HG02623 (cell line): ENCODE measurements around the gene HINFP.

ENCODE experiments used
- ATAC-seq: cut with Tn5 transposase; IDR thresholded peaks from one replicate; pipeline ENCODE4 v1.9.1; 2021; ENCODE audit warnings: moderate library complexity; ENCODE audit not compliant: unreplicated experiment

Gene HINFP

GRCh38 chr11:119121008-119121810 lies at the start of gene HINFP:
Gene HINFP, plus strand, starts transcription at chr11:119121580. Its CDS starts 5,365 bp downstream, at chr11:119126945.
- peak; percentile 95 for ATAC-seq

- no peak for ATAC-seq
Observed at GRCh38 chr11:119077839-119078238, 43.5 kb upstream of the HINFP start.

GRCh38 chr11:119078675-119079420 lies 42.5 kb upstream of the HINFP start:
- ATAC-seq: no peak

DNA sequence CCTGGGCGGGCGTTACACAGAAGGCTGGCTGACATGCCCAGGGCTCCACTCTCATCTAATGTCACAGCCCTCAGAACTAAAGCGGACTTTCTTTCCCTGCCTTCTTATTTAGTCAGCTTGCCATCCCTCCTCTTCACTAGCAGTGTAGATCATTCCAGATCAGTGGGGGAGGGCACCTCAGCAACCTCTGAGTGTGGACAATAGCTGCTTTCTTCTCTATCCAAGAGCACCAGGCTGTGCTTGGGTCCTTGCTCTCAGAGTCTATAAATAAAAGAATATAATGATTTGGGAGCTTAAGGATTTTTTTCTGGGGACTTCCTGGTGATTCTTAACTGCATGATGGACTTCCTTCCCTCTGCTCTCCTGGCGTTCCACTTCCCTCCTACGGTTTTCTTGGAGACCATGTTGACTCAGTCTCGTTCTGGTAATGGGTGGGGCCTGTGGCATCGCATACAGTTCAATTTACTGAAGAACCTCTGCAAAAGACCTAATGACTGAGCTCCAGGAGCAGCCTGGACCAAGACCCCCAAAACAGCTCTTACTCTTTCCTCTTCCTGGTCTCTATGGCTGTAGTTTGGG lies 39.6 kb upstream of the HINFP start:
- ATAC-seq: no peak

DNA sequence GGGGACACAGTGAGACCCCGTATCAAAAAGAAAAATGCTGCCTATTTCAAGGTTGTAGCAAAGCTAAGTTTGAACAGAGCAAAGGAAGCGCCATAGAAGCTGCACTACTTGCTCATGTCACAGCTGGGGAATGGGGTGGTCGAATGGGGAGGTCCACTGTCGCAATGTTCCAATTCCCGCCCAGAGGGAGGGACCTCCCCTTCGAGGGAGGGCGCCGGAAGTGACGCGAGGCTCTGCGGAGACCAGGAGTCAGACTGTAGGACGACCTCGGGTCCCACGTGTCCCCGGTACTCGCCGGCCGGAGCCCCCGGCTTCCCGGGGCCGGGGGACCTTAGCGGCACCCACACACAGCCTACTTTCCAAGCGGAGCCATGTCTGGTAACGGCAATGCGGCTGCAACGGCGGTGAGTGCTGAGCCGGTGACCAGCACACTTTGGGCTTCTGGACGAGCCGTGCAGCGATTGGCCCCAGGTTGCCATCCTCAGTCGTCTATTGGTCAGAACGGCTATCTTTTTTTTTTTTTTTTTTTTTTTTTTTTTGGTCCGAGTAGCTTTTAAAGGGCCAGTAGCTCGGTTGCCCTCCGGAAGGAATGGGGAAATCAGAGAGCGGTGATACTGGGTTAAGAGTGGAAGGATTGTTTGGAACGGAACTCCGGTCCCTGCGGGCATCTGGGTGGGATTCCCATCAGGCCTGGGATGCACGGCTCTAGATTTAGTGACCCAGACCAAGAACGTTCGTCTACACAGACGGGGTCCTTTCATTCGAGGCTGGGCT lies 36.5 kb upstream of the HINFP start, which contains the start of gene HMBS:
Gene HMBS (plus strand): TSS at position 219 of the 774 bp plus-strand sequence. CDS start 153 bp downstream, at position 372.
- peak; percentile 89 for ATAC-seq

DNA sequence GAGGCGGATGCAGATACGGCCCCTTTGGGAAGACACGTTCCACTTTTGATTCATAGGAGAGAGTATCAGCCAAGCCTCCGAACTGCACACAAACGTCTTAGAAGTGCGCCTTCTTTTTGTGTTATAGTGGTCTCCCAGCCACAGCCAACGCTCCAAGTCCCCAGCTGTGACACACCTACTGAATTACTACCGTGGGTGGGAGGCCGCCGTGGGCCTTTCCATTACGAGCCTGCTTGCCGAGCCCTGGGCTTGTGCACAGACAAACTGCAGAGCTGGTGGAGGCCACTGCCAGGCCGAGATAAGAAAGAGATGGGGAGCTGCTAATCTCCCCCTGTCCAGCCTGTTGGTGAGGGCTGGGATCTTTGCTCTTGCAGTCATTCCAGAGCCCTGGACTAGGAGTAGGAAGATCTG lies 35.9 kb upstream of the HINFP start:
- ATAC-seq: peak; percentile 14

DNA sequence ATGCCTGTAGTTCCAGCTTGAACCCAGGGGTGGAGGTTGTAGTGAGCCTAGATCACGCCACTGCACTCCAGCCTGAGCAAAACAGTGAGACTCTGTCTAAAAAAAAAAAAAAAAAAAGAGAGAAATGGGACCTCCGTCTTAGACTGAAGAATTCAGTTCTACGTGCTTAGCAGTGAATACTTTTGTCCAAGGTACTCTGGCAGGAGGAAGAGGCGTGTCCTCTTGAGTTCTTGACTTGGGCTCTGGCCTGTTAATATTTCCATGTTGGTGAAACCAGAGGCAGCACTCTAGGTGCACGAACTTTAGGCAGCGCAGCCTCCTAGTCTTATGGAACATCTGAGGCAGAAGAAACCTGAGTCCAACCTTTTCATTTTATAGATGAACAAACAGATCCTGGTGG lies 34.3 kb upstream of the HINFP start:
- no peak for ATAC-seq

- ATAC-seq: no peak
Observed at GRCh38 chr11:119087747-119088241, 33.6 kb upstream of the HINFP start.

DNA sequence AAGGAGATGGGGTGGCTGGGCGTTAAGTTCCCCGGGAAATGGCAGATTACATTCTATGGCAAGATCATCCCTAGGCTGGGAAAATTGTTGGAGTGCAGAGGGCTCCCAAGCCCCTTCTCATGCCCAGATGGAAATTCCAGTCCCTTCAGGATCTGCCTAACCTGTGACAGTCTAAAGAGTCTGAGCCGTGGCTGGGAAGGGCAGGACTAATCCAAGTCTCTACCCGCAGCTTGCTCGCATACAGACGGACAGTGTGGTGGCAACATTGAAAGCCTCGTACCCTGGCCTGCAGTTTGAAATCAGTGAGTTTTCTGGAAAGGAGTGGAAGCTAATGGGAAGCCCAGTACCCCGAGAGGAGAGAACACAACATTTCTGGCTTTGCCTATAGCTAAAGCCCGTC lies 33.0 kb upstream of the HINFP start:
- ATAC-seq: no peak

DNA sequence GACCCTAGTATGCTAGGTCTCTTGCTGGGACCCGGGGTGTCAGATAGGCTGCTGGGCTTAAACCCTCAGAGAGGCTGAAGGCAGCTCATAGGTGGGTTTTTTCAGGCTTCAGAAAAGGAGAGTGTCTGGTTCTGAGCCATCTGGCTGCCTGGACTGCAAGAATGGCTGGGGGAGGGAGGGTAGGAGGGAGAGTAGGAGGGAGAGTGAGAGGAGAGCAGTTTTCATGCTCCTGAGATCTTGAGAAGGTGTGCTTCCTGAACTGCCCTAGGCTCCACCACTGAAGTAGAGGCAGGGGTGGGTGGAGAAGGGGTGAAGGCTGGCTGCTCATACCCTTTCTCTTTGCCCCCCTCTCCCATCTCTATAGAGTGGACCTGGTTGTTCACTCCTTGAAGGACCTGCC lies 32.1 kb upstream of the HINFP start:
- no peak for ATAC-seq

DNA sequence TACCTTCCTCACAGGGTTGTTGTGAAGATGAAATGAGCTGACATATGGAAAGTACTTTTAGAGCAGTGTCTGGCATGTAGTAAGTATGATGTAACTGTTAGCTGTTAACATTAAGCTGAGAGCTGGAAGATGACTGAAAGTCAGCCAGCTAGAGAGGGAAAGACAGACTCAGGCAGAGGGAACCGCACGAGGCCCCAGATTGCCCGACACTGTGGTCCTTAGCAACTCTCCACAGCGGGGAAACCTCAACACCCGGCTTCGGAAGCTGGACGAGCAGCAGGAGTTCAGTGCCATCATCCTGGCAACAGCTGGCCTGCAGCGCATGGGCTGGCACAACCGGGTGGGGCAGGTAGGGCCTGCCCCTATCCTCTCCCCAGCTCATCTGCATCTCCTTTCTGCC lies 30.2 kb upstream of the HINFP start:
- ATAC-seq: no peak

DNA sequence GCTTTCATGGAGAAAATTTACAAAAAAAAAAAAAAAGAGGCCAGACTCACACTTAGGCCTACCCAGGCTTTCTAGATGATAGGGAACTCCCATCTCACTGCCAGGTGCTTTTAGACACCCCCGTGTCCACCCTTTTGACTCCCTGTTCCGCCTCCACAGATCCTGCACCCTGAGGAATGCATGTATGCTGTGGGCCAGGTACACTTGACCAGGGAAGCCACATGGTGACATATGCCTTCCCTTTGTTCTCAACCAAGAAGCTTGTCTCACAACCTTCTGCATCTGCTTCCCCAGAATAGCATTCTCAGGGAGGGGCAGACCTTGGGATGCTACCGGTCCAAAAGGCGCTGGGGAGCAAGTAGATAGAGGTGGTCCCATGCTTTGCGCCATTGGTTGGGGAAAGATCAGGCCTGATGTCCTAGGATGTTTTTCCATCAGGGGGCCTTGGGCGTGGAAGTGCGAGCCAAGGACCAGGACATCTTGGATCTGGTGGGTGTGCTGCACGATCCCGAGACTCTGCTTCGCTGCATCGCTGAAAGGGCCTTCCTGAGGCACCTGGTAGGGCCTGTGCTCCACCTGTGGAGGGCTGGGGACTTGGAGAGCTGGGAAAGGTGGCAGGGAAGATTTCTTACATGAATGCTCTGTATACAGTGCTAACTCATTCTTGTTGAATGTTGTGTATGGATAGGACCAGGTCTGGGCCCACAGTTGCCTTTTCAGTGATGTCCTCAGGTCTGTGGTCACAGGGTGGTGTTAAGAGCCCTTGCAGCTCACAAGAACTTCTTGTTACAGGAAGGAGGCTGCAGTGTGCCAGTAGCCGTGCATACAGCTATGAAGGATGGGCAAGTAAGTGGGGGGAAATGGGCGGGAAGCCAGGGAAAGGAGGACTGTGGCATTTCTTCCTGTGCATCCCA lies 29.2 kb upstream of the HINFP start:
- ATAC-seq: no peak

DNA sequence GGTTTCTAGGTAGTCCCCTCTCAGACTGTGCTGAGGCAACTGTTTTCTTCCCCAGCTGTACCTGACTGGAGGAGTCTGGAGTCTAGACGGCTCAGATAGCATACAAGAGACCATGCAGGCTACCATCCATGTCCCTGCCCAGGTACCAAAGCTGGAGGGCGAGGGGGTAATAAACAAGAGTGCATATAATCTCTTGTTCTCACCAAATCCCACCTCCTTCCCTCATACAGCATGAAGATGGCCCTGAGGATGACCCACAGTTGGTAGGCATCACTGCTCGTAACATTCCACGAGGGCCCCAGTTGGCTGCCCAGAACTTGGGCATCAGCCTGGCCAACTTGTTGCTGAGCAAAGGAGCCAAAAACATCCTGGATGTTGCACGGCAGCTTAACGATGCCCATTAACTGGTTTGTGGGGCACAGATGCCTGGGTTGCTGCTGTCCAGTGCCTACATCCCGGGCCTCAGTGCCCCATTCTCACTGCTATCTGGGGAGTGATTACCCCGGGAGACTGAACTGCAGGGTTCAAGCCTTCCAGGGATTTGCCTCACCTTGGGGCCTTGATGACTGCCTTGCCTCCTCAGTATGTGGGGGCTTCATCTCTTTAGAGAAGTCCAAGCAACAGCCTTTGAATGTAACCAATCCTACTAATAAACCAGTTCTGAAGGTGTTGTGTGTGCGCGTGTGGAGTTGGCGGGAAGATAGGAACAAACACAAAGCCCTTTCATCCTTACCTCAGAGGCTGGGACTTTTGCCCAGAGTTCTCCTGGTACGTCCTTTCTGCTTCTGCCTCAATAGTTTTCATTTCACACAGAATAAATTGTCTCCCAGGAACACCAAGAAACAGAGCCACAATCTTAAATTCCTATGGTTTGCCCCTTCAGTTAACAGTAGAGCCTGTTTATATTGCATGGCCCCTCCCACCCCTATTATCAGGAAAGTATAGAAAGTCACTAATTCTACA lies 28.2 kb upstream of the HINFP start:
- ATAC-seq: no peak

- peak; percentile 1 for ATAC-seq
Observed at GRCh38 chr11:119093942-119094815, 27.2 kb upstream of the HINFP start.

DNA sequence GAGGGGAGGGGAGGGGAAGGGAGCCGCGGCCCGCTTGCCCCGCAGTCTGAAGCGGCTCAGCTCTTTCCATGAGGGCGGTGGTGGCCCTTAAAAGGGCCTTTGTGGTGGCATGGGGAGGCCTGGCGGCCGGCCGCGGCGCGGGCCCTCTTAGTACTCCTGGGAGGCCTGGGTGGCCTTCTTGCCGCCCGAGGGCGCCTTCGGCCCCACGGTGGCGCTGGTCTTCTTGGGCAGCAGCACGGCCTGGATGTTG lies 26.6 kb upstream of the HINFP start:
- peak; percentile 36 for ATAC-seq

- peak; percentile 77 for ATAC-seq
Observed at GRCh38 chr11:119095066-119095880, 26.1 kb upstream of the HINFP start.

DNA sequence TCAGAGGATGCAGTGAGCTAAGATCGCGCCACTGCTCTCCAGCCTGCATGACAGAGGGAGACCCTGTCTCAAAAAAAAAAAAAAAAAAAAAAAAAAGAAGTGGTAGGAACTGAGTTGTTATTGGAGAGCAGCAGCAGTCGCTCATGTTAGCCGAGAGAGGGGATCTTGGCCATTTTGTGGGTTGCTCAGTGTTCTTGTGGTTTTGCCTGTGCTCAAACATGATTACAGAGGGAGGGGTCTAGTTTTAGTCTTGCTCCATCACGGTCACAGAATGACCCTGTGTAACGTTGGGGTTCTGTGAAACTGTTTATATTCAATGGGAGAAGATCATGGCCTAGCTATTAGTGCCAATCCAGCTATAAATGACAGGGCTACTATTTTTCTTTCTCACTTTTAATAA lies 21.7 kb upstream of the HINFP start:
- ATAC-seq: no peak
